CD4-positive, alpha-beta memory T cell (primary cell): ENCODE data around the gene PRDM7. TPM values are rescaled to one million over a fixed set of nuclear protein-coding genes. Genes with fewer than 3 reads are reported as not detected.
A peak's percentile ranks its signal among the peaks of the same experiment; 100 is the strongest.

Experiments
- CTCF ChIA-PET: fragments of 350-600 bp; sonication (Branson Sonifier 250); formaldehyde crosslinking; loops from one replicate; lab custom pipeline; 2021; ENCODE audit warnings: inconsistent platforms; ENCODE audit not compliant: partially characterized antibody; lab: Charles Lee
- POLR2A ChIA-PET: fragments of 350-600 bp; sonication (Branson Sonifier 250); formaldehyde crosslinking; loops from one replicate; lab custom pipeline; 2021; ENCODE audit not compliant: partially characterized antibody; lab: Charles Lee
- DNase-seq, 5 donors: peaks; one replicate each; pipeline versions ENCODE4 v3.0.0 to v3.0.0-alpha.2; 2020 to 2022; ENCODE audit warnings: mixed read lengths in 1 of 5
- H3K27ac ChIP-seq: one replicate; pipeline ENCODE4 v1.7.0; 2013; ENCODE audit warnings: low read depth, low read length
- H3K27me3 ChIP-seq: 2 replicates; pipeline ENCODE4 v1.7.0; 2013; ENCODE audit warnings: mild to moderate bottlenecking, low read length, moderate library complexity; ENCODE audit not compliant: insufficient read depth
- H3K36me3 ChIP-seq: 2 replicates; pipeline ENCODE4 v1.7.0; 2013; ENCODE audit warnings: mild to moderate bottlenecking, low read length, moderate library complexity; ENCODE audit not compliant: insufficient read depth
- H3K4me1 ChIP-seq: 2 replicates; pipeline ENCODE4 v1.7.0; 2013; ENCODE audit warnings: mild to moderate bottlenecking, low read length, moderate library complexity; ENCODE audit not compliant: insufficient read depth
- H3K4me3 ChIP-seq, 2 donors: one replicate each; pipeline ENCODE4 v1.7.0; 2013; ENCODE audit warnings: low read length in 2 of 2, mild to moderate bottlenecking in 1 of 2
- H3K9me3 ChIP-seq, 2 donors: one replicate each; pipeline ENCODE4 v1.7.0; 2013; ENCODE audit warnings: low read length in 2 of 2, control low read depth in 1 of 2; ENCODE audit not compliant: control insufficient read depth in 1 of 2
- H3K27ac Mint-ChIP-seq, 7 donors: one replicate each; pipeline ENCODE4 v1.8.0; 2020 to 2021; ENCODE audit warnings: mixed read lengths in 7 of 7, mild to moderate bottlenecking in 6 of 7, inconsistent platforms in 3 of 7, moderate library complexity in 3 of 7
- H3K27me3 Mint-ChIP-seq, 2 donors: one replicate each; pipeline ENCODE4 v1.8.0; 2020 to 2021; ENCODE audit warnings: mixed read lengths in 2 of 2
- H3K36me3 Mint-ChIP-seq, 2 donors: one replicate each; pipeline ENCODE4 v1.8.0; 2020 to 2021; ENCODE audit warnings: mixed read lengths in 2 of 2, inconsistent platforms in 1 of 2, mild to moderate bottlenecking in 1 of 2
- H3K4me1 Mint-ChIP-seq, 4 donors: one replicate each; pipeline ENCODE4 v1.8.0; 2020 to 2021; ENCODE audit warnings: mixed read lengths in 4 of 4, mild to moderate bottlenecking in 1 of 4
- H3K4me3 Mint-ChIP-seq, 8 donors: one replicate each; pipeline ENCODE4 v1.8.0; 2020 to 2021; ENCODE audit warnings: mixed read lengths in 8 of 8, mild to moderate bottlenecking in 7 of 8, moderate library complexity in 6 of 8, inconsistent platforms in 3 of 8
- H3K9me3 Mint-ChIP-seq, 8 donors: one replicate each; pipeline ENCODE4 v1.8.0; 2020 to 2021; ENCODE audit warnings: mixed read lengths in 8 of 8, mild to moderate bottlenecking in 5 of 8, inconsistent platforms in 3 of 8, moderate library complexity in 1 of 8
- intact Hi-C: fragments of 100-400 bp; cut with micrococcal nuclease; formaldehyde crosslinking; loops from one replicate; pipeline ENCODE4 v1.15.1; 2023
- polyA plus RNA-seq, 2 donors: library from polyadenylated mRNA; unstranded; fragments of 300-500 nt; fragmentation: Illumina TruSeq; gene quantifications; one replicate each; pipeline ENCODE4 v1.2.3, GENCODE V29; 2021
- total RNA-seq, 2 experiments: library from RNA; stranded (reverse); gene quantifications; one replicate each; pipeline ENCODE4 v1.2.3, GENCODE V29; 2021

PRDM7 gene
- total and polyA plus RNA-seq, 4 experiments from 2014 or later, result not detected

DNA sequence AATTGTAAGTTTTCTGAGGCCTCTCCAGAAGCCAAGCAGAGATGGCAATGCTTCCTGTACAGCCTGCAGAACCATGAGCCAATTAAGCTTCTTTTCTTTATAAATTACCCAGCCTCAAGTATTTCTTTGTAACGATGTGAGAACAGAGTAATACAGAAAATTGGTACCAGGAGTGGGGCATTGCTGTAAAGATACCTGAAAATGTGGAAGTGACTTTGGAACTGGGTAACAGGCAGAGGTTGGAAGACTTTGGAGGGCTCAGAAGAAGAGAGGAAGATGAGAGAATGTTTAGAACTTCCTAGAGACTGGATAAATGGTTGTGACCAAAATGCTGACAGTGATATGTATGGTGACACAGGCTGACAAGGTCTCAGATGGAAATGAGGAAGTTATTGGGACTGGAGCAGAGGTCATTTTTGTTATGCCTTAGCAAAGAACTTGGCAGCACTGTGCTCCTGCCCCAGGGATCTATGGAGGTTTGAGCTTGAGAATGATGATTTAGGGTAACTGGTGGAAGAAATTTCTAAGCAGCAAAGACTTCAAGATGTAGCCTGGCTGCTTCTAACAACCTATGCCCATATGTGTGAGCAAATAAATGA, 23.1 kb downstream of the PRDM7 start:
- peaks cover 7 to 8% of the 10 kb centered on the region in 2 donors for H3K36me3 Mint-ChIP-seq
- POLR2A ChIA-PET, result no interaction called here
- peaks cover 7 to 29% (median 23%) of the 10 kb centered on the region in 8 donors for H3K9me3 Mint-ChIP-seq
- Histone ChIP-seq H3K27ac (no peak overlapping the region), H3K9me3 (peaks cover 0 to 10% of the 10 kb centered on the region in 2 donors), H3K36me3 (no peaks in the 10 kb centered on the region), H3K4me3 (no peak overlapping the region), H3K27me3 (no peaks in the 10 kb centered on the region), H3K4me1 (no peaks in the 10 kb centered on the region)
- no peak overlapping the region for H3K4me3 Mint-ChIP-seq
- no peak for DNase-seq
- H3K27ac Mint-ChIP-seq, result no peak overlapping the region
- intact Hi-C loops, result no loop called here
- H3K27me3 Mint-ChIP-seq, result peaks cover 10 to 11% of the 10 kb centered on the region in 2 donors
- CTCF ChIA-PET, result no interaction called here
- peaks cover 0 to 10% (median 2%) of the 10 kb centered on the region in 4 donors for H3K4me1 Mint-ChIP-seq

DNA sequence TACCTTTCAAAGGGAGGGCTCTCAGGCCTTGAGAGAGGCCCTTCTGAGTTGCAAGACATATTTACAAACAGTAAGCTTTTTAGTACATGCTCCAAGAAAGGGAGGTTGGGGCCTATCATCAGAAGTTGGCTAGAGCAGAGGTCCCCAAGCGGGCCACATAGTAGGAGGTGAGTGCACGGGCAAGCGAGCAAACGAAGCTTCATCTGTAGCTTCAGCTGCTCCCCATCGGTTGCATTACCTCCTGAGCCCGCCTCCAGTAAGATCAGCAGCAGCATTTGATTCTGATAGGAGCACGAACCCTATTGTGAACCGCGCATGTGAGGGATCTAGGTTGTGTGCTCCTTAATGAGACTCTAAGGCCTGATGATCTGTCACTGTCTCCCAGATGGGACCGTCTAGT, 26.2 kb downstream of the PRDM7 start:
- intact Hi-C loops, result no loop called here
- H3K4me3 ChIP-seq, result no peak overlapping the region
- Mint-ChIP-seq H3K4me1 (peaks cover 4 to 25% (median 13%) of the 10 kb centered on the region in 4 donors), H3K27ac (no peak overlapping the region), H3K9me3 (peaks cover 7 to 29% (median 23%) of the 10 kb centered on the region in 8 donors), H3K27me3 (peaks cover 8 to 19% of the 10 kb centered on the region in 2 donors), H3K4me3 (no peak overlapping the region), H3K36me3 (peaks cover 7 to 8% of the 10 kb centered on the region in 2 donors)
- CTCF ChIA-PET, result no interaction called here
- peaks cover 5% of the 10 kb centered on the region for H3K27me3 ChIP-seq
- H3K4me1 ChIP-seq, result peaks cover 14% of the 10 kb centered on the region
- POLR2A ChIA-PET, result no interaction called here
- H3K27ac ChIP-seq, result no peak overlapping the region
- DNase-seq, result no peak
- H3K9me3 ChIP-seq, result peaks cover 0 to 10% of the 10 kb centered on the region in 2 donors
- no peaks in the 10 kb centered on the region for H3K36me3 ChIP-seq

DNA sequence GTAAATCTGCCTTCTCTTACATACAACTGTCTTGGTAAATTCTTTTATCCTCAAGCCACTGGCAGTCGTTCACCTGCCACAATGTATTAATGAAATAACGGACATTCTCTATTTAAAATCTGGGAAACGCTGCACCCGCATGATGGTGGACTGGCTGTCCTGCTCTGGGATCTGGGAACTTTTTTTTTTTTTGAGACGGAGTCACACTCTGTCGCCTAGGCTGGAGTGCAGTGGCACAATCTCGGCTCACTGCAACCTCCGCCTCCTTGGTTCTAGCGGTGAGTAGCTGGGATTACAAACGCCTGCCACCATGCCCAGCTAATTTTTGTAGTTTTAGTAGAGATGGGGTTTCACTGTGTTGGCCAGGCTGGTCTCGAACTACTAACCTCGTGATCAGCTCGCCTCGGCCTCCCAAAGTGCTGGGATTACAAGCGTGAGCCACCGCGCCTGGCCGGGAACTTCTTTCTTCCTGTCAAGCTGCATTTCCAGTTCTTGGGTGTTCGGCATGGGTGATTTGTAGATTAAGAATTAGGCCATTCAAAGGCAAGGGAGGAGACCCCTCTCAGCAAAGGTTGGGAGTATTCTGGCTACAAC, 28.3 kb downstream of the PRDM7 start:
- Mint-ChIP-seq H3K36me3 (peaks cover 3 to 4% of the 10 kb centered on the region in 2 donors), H3K27ac (peak overlapping the region in 5 of 7 donors; percentile 12 to 93 (median 82)), H3K9me3 (peaks cover 2 to 10% (median 8%) of the 10 kb centered on the region in 8 donors), H3K4me3 (peak overlapping the region in 4 of 8 donors; percentile 7 to 49 (median 24)), H3K27me3 (peaks cover 3 to 11% of the 10 kb centered on the region in 2 donors), H3K4me1 (peaks cover 4 to 28% (median 15%) of the 10 kb centered on the region in 4 donors)
- Histone ChIP-seq H3K36me3 (no peaks in the 10 kb centered on the region), H3K9me3 (peaks cover 0 to under 1% of the 10 kb centered on the region in 2 donors), H3K4me3 (no peak overlapping the region), H3K4me1 (peaks cover 14% of the 10 kb centered on the region), H3K27ac (no peak overlapping the region), H3K27me3 (peaks cover 5% of the 10 kb centered on the region)
- no peak for DNase-seq
- ChIA-PET POLR2A (no interaction called here), CTCF (no interaction called here)
- intact Hi-C loops, result no loop called here

DNA sequence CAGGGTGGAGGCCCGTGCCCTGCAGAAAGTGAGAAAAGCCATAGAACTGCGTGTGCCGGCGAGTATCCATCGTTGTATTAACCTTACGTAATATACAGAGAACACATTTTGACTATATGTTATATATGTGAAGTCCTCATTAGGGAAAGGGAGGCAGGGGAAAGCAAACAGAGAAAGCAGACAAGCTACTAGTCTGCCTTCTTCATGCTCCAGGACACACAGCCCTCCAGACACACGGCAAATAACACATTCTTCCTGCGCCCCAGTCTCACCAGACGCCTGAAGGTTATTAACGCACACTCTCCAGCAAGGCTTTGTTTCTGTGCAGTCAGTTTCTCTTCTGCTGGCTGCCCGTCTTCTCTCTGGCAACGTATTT, 28.8 kb downstream of the PRDM7 start:
- H3K27me3 ChIP-seq, result peaks cover 5% of the 10 kb centered on the region
- peak overlapping the region; percentile 2 to 93 (median 31) for H3K27ac Mint-ChIP-seq
- H3K27ac ChIP-seq, result no peak overlapping the region
- intact Hi-C loops, result no loop called here
- peak overlapping the region; percentile 7 to 72 (median 54) for H3K4me3 Mint-ChIP-seq
- CTCF ChIA-PET, result no interaction called here
- peaks cover 4 to 28% (median 15%) of the 10 kb centered on the region in 4 donors for H3K4me1 Mint-ChIP-seq
- no peaks in the 10 kb centered on the region for H3K9me3 ChIP-seq
- no peak overlapping the region for H3K4me3 ChIP-seq
- peaks cover 0 to 7% (median 4%) of the 10 kb centered on the region in 8 donors for H3K9me3 Mint-ChIP-seq
- no peaks in the 10 kb centered on the region for H3K36me3 ChIP-seq
- POLR2A ChIA-PET, result no interaction called here
- H3K27me3 Mint-ChIP-seq, result peaks cover 1 to 13% of the 10 kb centered on the region in 2 donors
- H3K4me1 ChIP-seq, result peaks cover 14% of the 10 kb centered on the region
- DNase-seq, result peak in 1 of 5 donors; percentile 9
- H3K36me3 Mint-ChIP-seq, result peaks cover 0 to 5% of the 10 kb centered on the region in 2 donors

DNA sequence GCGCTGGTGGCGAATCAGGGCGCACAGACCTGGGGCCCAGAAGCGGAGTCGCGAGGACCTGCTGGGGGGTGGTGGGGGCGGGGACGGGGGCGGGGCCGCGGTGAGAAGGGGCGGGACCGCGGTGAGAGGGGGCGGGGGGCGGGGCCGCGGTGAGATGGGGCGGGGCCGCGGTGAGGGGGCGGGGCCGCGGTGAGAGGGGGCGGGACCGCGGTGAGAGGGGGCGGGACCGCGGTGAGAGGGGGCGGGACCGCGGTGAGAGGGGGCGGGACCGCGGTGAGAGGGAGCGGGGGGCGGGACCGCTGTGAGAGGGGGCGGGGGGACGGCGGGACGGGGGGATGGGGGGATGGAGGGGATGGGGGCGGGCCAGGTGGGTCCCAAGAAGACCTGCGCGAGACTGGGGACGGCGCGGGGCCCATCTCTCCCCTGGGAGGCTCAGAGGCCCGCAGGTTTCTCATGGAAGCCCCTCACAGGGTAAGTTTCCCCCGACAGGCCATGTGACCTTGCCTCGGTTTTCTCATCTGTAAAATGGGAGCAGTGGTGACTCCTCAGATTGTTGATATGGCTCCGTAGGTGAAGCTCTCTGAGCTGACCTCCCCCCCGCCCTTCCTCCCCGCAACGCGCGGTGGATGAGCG, 29.3 kb downstream of the PRDM7 start:
- H3K36me3 ChIP-seq, result no peaks in the 10 kb centered on the region
- ChIA-PET CTCF (no interaction called here), POLR2A (no interaction called here)
- H3K4me1 ChIP-seq, result peaks cover 14% of the 10 kb centered on the region
- H3K4me3 Mint-ChIP-seq, result peak overlapping the region; percentile 7 to 72 (median 54)
- H3K4me1 Mint-ChIP-seq, result peaks cover 4 to 28% (median 15%) of the 10 kb centered on the region in 4 donors
- H3K9me3 ChIP-seq, result no peaks in the 10 kb centered on the region
- no peak overlapping the region for H3K27ac ChIP-seq
- H3K27ac Mint-ChIP-seq, result peak overlapping the region in 6 of 7 donors; percentile 8 to 93 (median 41)
- no peak overlapping the region for H3K4me3 ChIP-seq
- H3K36me3 Mint-ChIP-seq, result peaks cover 0 to 1% of the 10 kb centered on the region in 2 donors
- intact Hi-C loops, result no loop called here
- H3K27me3 ChIP-seq, result peaks cover 5% of the 10 kb centered on the region
- peaks cover 1 to 13% of the 10 kb centered on the region in 2 donors for H3K27me3 Mint-ChIP-seq
- peaks cover 0 to 2% (median 0%) of the 10 kb centered on the region in 8 donors for H3K9me3 Mint-ChIP-seq
- peak in 2 of 5 donors; percentile 11 to 46 for DNase-seq

DNA sequence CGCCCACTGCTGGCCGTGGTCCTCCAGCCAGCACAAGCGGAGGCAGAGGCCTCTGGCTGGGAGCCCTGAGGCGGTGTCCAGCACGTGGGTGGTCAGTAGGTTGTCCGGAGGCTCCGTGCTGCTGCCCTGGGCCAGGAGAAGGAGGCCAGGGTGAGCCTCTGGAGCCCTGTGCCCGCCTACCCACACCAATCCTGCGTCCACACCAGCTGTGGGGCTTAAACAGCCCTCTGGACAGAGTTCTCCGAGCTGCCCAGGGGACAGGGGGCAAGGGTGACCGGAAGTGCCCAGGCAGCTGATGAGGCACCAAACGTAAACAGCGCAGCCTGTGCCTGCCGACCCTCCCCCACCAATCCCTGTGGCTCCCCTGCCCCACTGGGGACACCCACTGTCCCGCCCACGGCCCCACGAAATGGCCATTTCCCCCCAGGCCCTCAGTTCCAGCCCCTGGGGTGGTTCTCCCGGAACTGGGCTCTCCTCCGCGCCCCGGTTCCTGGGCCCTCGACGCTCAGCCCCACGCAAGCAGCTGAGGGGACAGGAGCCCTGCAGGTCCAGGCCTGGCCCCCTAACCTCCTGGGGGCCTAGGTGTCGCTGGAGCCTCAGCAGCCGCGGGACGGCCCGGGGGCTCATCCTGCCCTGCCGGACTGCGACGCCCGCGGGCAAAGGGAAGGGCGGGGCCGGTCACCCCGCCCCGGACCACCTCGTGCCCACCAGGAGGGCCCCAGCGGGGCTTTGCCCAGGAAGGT, 30.0 kb downstream of the PRDM7 start:
- no peak overlapping the region for H3K4me3 Mint-ChIP-seq
- no peak overlapping the region for H3K27ac ChIP-seq
- H3K4me1 Mint-ChIP-seq, result peaks cover 4 to 28% (median 15%) of the 10 kb centered on the region in 4 donors
- peaks cover 0 to 2% (median 0%) of the 10 kb centered on the region in 8 donors for H3K9me3 Mint-ChIP-seq
- ChIA-PET CTCF (no interaction called here), POLR2A (interaction anchor here (1.2 kb wide), 2 partner anchors 24 to 29 kb away, joined by 3 read pairs; no protein-coding TSS in a partner anchor)
- H3K36me3 Mint-ChIP-seq, result peaks cover 0 to 3% of the 10 kb centered on the region in 2 donors
- peaks cover 5% of the 10 kb centered on the region for H3K27me3 ChIP-seq
- H3K27me3 Mint-ChIP-seq, result peaks cover 1 to 13% of the 10 kb centered on the region in 2 donors
- intact Hi-C loops, result no loop called here
- H3K9me3 ChIP-seq, result no peaks in the 10 kb centered on the region
- H3K4me3 ChIP-seq, result peak overlapping the region in 1 of 2 donors; percentile 24
- H3K27ac Mint-ChIP-seq, result peak overlapping the region in 1 of 7 donors; percentile 89
- DNase-seq, result no peak
- H3K4me1 ChIP-seq, result peaks cover 14% of the 10 kb centered on the region
- H3K36me3 ChIP-seq, result no peaks in the 10 kb centered on the region
